ENCODE results near the gene MFAP1. TPM values are rescaled to one million over a fixed set of nuclear protein-coding genes. Genes with fewer than 3 reads are reported as not detected.

MFAP1 gene
- polyA plus RNA-seq, 6 donors from 2014 or later: 7.2 to 17.0 (median 10.8) TPM

- DNase-seq: peak; percentile 89
- peaks cover 14 to 37% of the 10 kb centered on the region in 2 donors for H3K36me3 Mint-ChIP-seq
- peak within 1 kb of the TSS; percentile 93 to 100 (median 100) for H3K27ac Mint-ChIP-seq
- peaks cover 38 to 52% (median 51%) of the 10 kb centered on the region in 3 donors for H3K4me1 Mint-ChIP-seq
- peak within 1 kb of the TSS; percentile 95 to 100 (median 100) for H3K4me3 Mint-ChIP-seq
- no peaks in the 10 kb centered on the region for H3K27me3 Mint-ChIP-seq
- no peaks in the 10 kb centered on the region for H3K9me3 Mint-ChIP-seq
- ATAC-seq (ENCODE audit: low read depth in 2 of 2): peak; percentile 100
Observed at GRCh38 chr15:43800286-43801141, 24.0 kb downstream of the MFAP1 start, which contains the start of gene HYPK. Gene HYPK (plus strand): TSS chr15:43800599. CDS start chr15:43800623, 24 bp downstream.

GRCh38 chr15:43799945-43800285, 24.6 kb downstream of the MFAP1 start, which contains the start of gene SERINC4:
Gene SERINC4 (minus strand): TSS chr15:43800220. CDS start chr15:43799986, 234 bp downstream.
- no peak for DNase-seq
- Mint-ChIP-seq H3K4me1 (peaks cover 44 to 58% (median 57%) of the 10 kb centered on the region in 3 donors), H3K9me3 (no peaks in the 10 kb centered on the region), H3K27ac (peak within 1 kb of the TSS; percentile 93 to 100 (median 100)), H3K4me3 (peak within 1 kb of the TSS; percentile 95 to 100 (median 100)), H3K36me3 (peaks cover 14 to 37% of the 10 kb centered on the region in 2 donors), H3K27me3 (no peaks in the 10 kb centered on the region)
- no peak for ATAC-seq (ENCODE audit: low read depth in 2 of 2)

GRCh38 chr15:43799209-43799944, 25.1 kb downstream of the MFAP1 start:
- H3K36me3 Mint-ChIP-seq: peaks cover 13 to 41% of the 10 kb centered on the region in 2 donors
- peaks cover 49 to 64% (median 63%) of the 10 kb centered on the region in 3 donors for H3K4me1 Mint-ChIP-seq
- H3K4me3 Mint-ChIP-seq: peak overlapping the region in 7 of 8 donors; percentile 15 to 100 (median 51)
- H3K9me3 Mint-ChIP-seq: no peaks in the 10 kb centered on the region
- DNase-seq: no peak
- no peaks in the 10 kb centered on the region for H3K27me3 Mint-ChIP-seq
- ATAC-seq (ENCODE audit: low read depth in 2 of 2): no peak
- peak overlapping the region in 5 of 6 donors; percentile 9 to 93 (median 79) for H3K27ac Mint-ChIP-seq

- H3K9me3 Mint-ChIP-seq: no peaks in the 10 kb centered on the region
- DNase-seq: no peak
Observed at GRCh38 chr15:43796566-43796965, 27.9 kb downstream of the MFAP1 start.

GRCh38 chr15:43795997-43796396, 28.5 kb downstream of the MFAP1 start:
- peaks cover 13 to 53% of the 10 kb centered on the region in 2 donors for H3K36me3 Mint-ChIP-seq
- peaks cover 63 to 87% (median 84%) of the 10 kb centered on the region in 3 donors for H3K4me1 Mint-ChIP-seq
- peak overlapping the region in 3 of 6 donors; percentile 22 to 58 (median 39) for H3K27ac Mint-ChIP-seq
- no peak for ATAC-seq (ENCODE audit: low read depth in 2 of 2)
- no peak for DNase-seq
- H3K9me3 Mint-ChIP-seq: no peaks in the 10 kb centered on the region
- no peaks in the 10 kb centered on the region for H3K27me3 Mint-ChIP-seq
- H3K4me3 Mint-ChIP-seq: peak overlapping the region in 1 of 8 donors; percentile 71

More at GRCh38 chr15:43796566-43796965, 27.9 kb downstream of the MFAP1 start:
- Mint-ChIP-seq H3K4me1 (peaks cover 66 to 87% (median 84%) of the 10 kb centered on the region in 3 donors), H3K4me3 (peak overlapping the region in 1 of 8 donors; percentile 71), H3K36me3 (peaks cover 13 to 53% of the 10 kb centered on the region in 2 donors), H3K27me3 (no peaks in the 10 kb centered on the region), H3K27ac (peak overlapping the region in 5 of 6 donors; percentile 8 to 58 (median 34))
- ATAC-seq (ENCODE audit: low read depth in 2 of 2): no peak

- H3K36me3 Mint-ChIP-seq: peaks cover 8 to 47% of the 10 kb centered on the region in 2 donors
- peak overlapping the region in 1 of 8 donors; percentile 100 for H3K4me3 Mint-ChIP-seq
- H3K27me3 Mint-ChIP-seq: no peaks in the 10 kb centered on the region
- peaks cover 57 to 84% (median 82%) of the 10 kb centered on the region in 3 donors for H3K4me1 Mint-ChIP-seq
- ATAC-seq (ENCODE audit: low read depth in 2 of 2) (no peak), DNase-seq (no peak)
- H3K27ac Mint-ChIP-seq: peak overlapping the region in 2 of 6 donors; percentile 70 to 81
- no peaks in the 10 kb centered on the region for H3K9me3 Mint-ChIP-seq
Observed at GRCh38 chr15:43795197-43795596, 29.3 kb downstream of the MFAP1 start.

- ATAC-seq (ENCODE audit: low read depth in 2 of 2) (no peak), DNase-seq (no peak)
- Mint-ChIP-seq H3K9me3 (no peaks in the 10 kb centered on the region), H3K4me3 (peak overlapping the region; percentile 60 to 100 (median 96)), H3K4me1 (peaks cover 50 to 82% (median 80%) of the 10 kb centered on the region in 3 donors), H3K27me3 (no peaks in the 10 kb centered on the region), H3K27ac (peak overlapping the region; percentile 36 to 99 (median 90)), H3K36me3 (peaks cover 6 to 43% of the 10 kb centered on the region in 2 donors)
Observed at GRCh38 chr15:43794269-43795037, 30.0 kb downstream of the MFAP1 start.

- DNase-seq: no peak
- H3K36me3 Mint-ChIP-seq: peaks cover 6 to 36% of the 10 kb centered on the region in 2 donors
- no peaks in the 10 kb centered on the region for H3K27me3 Mint-ChIP-seq
- H3K4me1 Mint-ChIP-seq: peaks cover 50 to 84% (median 77%) of the 10 kb centered on the region in 3 donors
- H3K27ac Mint-ChIP-seq: peak overlapping the region; percentile 67 to 99 (median 95)
- no peak for ATAC-seq (ENCODE audit: low read depth in 2 of 2)
- peak overlapping the region; percentile 96 to 100 (median 98) for H3K4me3 Mint-ChIP-seq
- no peaks in the 10 kb centered on the region for H3K9me3 Mint-ChIP-seq
Observed at GRCh38 chr15:43793647-43794046, 30.8 kb downstream of the MFAP1 start.

GRCh38 chr15:43792761-43793476, 31.6 kb downstream of the MFAP1 start:
- no peaks in the 10 kb centered on the region for H3K27me3 Mint-ChIP-seq
- DNase-seq: no peak
- peaks cover 6 to 28% of the 10 kb centered on the region in 2 donors for H3K36me3 Mint-ChIP-seq
- ATAC-seq (ENCODE audit: low read depth in 2 of 2): no peak
- peak overlapping the region; percentile 96 to 100 (median 98) for H3K4me3 Mint-ChIP-seq
- H3K9me3 Mint-ChIP-seq: no peaks in the 10 kb centered on the region
- peak overlapping the region; percentile 99 for H3K27ac Mint-ChIP-seq
- H3K4me1 Mint-ChIP-seq: peaks cover 46 to 82% (median 70%) of the 10 kb centered on the region in 3 donors

GRCh38 chr15:43791993-43792760, 32.3 kb downstream of the MFAP1 start, which contains the start of gene SERF2:
Gene SERF2 (plus strand): TSS chr15:43792320. CDS start chr15:43792377, 57 bp downstream.
- no peaks in the 10 kb centered on the region for H3K27me3 Mint-ChIP-seq
- DNase-seq (peak; percentile 99), ATAC-seq (ENCODE audit: low read depth in 2 of 2) (peak; percentile 81 to 84)
- H3K36me3 Mint-ChIP-seq: peaks cover 6 to 28% of the 10 kb centered on the region in 2 donors
- peak within 1 kb of the TSS; percentile 96 to 100 (median 98) for H3K4me3 Mint-ChIP-seq
- peak within 1 kb of the TSS; percentile 99 for H3K27ac Mint-ChIP-seq
- H3K4me1 Mint-ChIP-seq: peaks cover 46 to 84% (median 70%) of the 10 kb centered on the region in 3 donors
- H3K9me3 Mint-ChIP-seq: no peaks in the 10 kb centered on the region

- peak overlapping the region; percentile 88 to 99 (median 93) for H3K27ac Mint-ChIP-seq
- H3K4me1 Mint-ChIP-seq: peaks cover 29 to 66% (median 49%) of the 10 kb centered on the region in 3 donors
- H3K27me3 Mint-ChIP-seq: no peaks in the 10 kb centered on the region
- peak overlapping the region; percentile 7 to 80 (median 63) for H3K4me3 Mint-ChIP-seq
- peaks cover 5 to 13% of the 10 kb centered on the region in 2 donors for H3K36me3 Mint-ChIP-seq
- peak; percentile 51 for DNase-seq
- no peaks in the 10 kb centered on the region for H3K9me3 Mint-ChIP-seq
- ATAC-seq (ENCODE audit: low read depth in 2 of 2): peak; percentile 20 to 39
Observed at GRCh38 chr15:43789409-43789808, 35.1 kb downstream of the MFAP1 start.

Data from naive B cell (primary cell).